ENCODE data around the gene PANK3.

DNA sequence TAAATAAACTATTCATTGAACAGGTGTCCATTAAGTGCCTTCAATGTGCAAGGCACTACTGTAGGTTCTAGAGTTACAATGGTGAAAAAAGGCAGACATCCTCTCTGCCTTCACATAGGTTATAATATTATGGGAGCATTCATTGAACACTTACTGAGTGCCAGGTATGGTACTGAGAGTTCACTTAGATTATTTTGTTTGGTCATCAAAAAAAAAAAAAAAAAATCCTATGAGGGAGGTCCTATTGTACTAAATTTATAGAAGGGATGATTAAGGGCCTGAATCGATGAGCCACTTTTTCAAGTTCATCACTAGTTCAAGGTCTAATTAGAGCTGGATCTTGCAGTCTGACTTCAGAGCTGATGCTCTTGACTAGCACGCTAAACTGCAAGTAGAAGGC, 22.8 kb upstream of the PANK3 start:
- TF ChIP-seq CTCF (IDR thresholded peaks at IDR 0.05 in 8 of 11, conservative IDR thresholded peaks at IDR 0.05 in 3 of 11) (no peak), POLR2AphosphoS5 (IDR thresholded peaks at IDR 0.05) (no peak), POLR2A (IDR thresholded peaks at IDR 0.05) (no peak)

Data from spleen (tissue), 7 donors.